ENCODE results near the gene ZC3H12D.
"Not testable (repeated sequence)": the region's sequence is repeated elsewhere in the genome, so short reads cannot be mapped to it uniquely, and the experiment has no call there.

ZC3H12D gene

GRCh38 chr6:149459761-149460160 lies 25.1 kb downstream of the ZC3H12D start:
- DNase-seq (ENCODE audit: low read depth in 1 of 2, low spot score in 1 of 2): no peak

GRCh38 chr6:149458806-149459205 lies 26.0 kb downstream of the ZC3H12D start:
- no peak for DNase-seq (ENCODE audit: low read depth in 1 of 2, low spot score in 1 of 2)

GRCh38 chr6:149458196-149458595 lies 26.6 kb downstream of the ZC3H12D start:
- DNase-seq (ENCODE audit: low read depth in 1 of 2, low spot score in 1 of 2): no peak

- DNase-seq (ENCODE audit: low read depth in 1 of 2, low spot score in 1 of 2): no peak
These were observed 27.4 kb downstream of the ZC3H12D start for GRCh38 chr6:149457316-149457884.

GRCh38 chr6:149456311-149457021 lies 28.3 kb downstream of the ZC3H12D start:
- DNase-seq (ENCODE audit: low read depth in 1 of 2, low spot score in 1 of 2): no peak

- no peak for DNase-seq (ENCODE audit: low read depth in 1 of 2, low spot score in 1 of 2)
These were observed 29.6 kb downstream of the ZC3H12D start for GRCh38 chr6:149455031-149455732.

GRCh38 chr6:149454346-149454848 lies 30.4 kb downstream of the ZC3H12D start:
- DNase-seq (ENCODE audit: low read depth in 1 of 2, low spot score in 1 of 2): no peak

GRCh38 chr6:149453597-149454345 lies 31.0 kb downstream of the ZC3H12D start:
- no peak for DNase-seq (ENCODE audit: low read depth in 1 of 2, low spot score in 1 of 2)

- DNase-seq (ENCODE audit: low read depth in 1 of 2, low spot score in 1 of 2): no peak
These were observed 32.5 kb downstream of the ZC3H12D start for GRCh38 chr6:149452037-149452939.

- DNase-seq (ENCODE audit: low read depth in 1 of 2, low spot score in 1 of 2): no peak
These were observed 33.3 kb downstream of the ZC3H12D start for GRCh38 chr6:149451376-149452036.

- no peak for DNase-seq (ENCODE audit: low read depth in 1 of 2, low spot score in 1 of 2)
These were observed 34.0 kb downstream of the ZC3H12D start for GRCh38 chr6:149450679-149451375.

GRCh38 chr6:149449831-149450678 lies 34.8 kb downstream of the ZC3H12D start:
- DNase-seq (ENCODE audit: low read depth in 1 of 2, low spot score in 1 of 2): no peak

GRCh38 chr6:149448821-149449453 lies 35.9 kb downstream of the ZC3H12D start:
- DNase-seq (ENCODE audit: low read depth in 1 of 2, low spot score in 1 of 2): no peak

- no peak for DNase-seq (ENCODE audit: low read depth in 1 of 2, low spot score in 1 of 2)
These were observed 37.9 kb downstream of the ZC3H12D start for GRCh38 chr6:149446791-149447376.

- DNase-seq (ENCODE audit: low read depth in 1 of 2, low spot score in 1 of 2): no peak
These were observed 39.2 kb downstream of the ZC3H12D start for GRCh38 chr6:149445573-149445972.

GRCh38 chr6:149445095-149445466 lies 39.7 kb downstream of the ZC3H12D start:
- DNase-seq (ENCODE audit: low read depth in 1 of 2, low spot score in 1 of 2): no peak

GRCh38 chr6:149444360-149445094 lies 40.3 kb downstream of the ZC3H12D start:
- not testable (repeated sequence) for DNase-seq (ENCODE audit: low read depth in 1 of 2, low spot score in 1 of 2)
